ENCODE results near the gene GALNT5.
"Not testable (repeated sequence)": the region's sequence is repeated elsewhere in the genome, so short reads cannot be mapped to it uniquely, and the experiment has no call there.

The GALNT5 gene

DNA sequence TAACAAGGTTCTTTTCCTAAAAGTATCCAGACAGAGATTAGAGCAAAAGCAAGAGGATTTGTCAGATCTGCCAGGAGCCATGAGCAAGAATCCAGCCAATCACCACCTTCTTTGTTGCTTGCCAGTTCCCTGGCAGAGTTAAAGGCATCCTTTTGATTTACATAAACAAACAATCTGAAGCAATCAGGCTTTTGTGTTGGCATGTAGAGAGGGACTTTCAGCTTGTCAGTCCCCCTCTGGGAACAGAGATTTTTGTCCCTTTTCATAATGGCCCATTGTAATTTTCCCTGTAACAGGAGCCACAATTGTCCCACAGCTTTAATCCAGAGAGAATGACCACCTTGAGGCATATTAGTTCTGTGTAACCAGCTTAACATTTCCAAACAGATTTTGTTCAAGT lies 68.3 kb downstream of the GALNT5 start, which contains the start of gene ERMN:
Gene ERMN, minus strand, starts transcription at position 39 of the 400 bp plus-strand sequence. CDS start 182 bp downstream, outside the sequence.
- no peak for DNase-seq (ENCODE audit: low read depth in 2 of 2, low spot score in 1 of 2)

DNA sequence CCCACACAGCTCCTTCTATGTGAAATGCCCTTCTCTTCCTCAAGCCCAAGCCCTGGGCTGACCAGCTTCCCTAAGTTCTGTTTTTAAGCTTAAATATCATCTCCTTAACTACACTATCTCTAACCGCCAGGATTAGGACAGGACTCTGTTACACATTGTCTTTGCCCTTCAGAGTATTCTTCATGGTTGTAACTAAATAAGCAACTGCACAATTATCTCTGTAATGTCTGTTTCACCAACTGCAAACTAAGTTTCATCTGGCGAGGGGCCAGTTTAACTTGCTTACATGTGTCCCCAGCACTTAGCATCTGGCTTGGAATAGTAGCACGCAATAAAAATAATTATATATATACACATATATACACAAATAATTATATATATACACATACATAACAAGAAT lies 69.2 kb downstream of the GALNT5 start:
- DNase-seq (ENCODE audit: low read depth in 2 of 2, low spot score in 1 of 2), result no peak

DNA sequence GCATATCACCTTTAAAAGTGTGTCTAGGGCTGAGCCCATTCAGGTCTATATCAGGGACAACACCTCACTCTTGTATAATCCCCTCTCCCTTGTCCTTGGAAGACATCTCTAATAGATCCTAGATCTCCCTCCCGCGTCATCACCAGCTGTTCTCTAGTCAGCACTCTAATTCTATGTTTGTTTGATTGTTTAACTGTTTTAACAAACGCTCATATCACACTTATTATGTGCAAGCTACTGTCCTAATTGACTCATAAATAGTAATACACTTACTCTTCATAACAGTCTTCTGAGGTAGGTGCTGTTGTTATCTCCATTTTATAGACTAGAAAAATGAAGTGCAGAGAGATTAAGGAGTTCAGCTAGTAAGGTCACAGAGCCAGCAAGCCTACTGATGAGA lies 69.7 kb downstream of the GALNT5 start:
- no peak for DNase-seq (ENCODE audit: low read depth in 2 of 2, low spot score in 1 of 2)

DNA sequence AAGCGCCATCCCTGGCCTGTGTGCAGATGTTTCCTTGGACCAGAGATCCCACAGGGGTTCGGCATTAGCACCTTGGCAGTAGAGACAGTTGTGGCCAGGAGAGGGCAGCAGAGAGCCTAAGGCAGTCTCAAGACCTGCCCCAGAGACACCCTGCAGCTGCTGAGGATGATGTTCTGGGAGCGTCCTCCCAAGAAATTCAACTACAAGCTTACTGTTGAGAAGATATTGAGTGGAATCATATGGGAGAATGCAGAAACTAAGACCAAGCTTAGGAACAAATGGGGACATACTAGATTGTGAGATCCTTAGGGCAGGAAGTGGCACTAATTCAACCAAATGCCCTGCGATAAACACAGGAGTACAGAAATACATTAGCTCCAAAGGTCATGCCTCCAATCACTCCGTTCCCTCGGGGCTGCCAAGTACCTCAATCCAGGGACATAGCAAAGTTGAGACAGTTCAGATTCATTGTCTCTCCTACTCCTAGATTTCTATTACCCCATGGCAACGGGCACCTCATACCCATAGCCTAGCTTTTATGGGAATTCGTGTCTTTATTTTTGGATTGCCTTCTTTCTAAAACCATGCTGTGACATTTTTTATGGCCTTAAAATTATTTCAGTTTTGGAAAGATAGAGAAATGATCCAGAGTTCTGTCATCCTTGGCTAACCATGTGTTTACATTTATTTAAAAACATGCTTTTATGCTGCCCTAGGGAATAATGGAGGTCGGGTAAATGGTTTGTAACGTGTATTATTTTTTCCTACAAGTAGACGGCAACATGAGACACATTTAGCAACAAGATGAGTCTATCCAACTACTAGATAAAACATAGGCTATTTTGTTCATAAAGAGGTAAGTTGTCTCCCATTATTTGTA lies 70.4 kb downstream of the GALNT5 start:
- DNase-seq (ENCODE audit: low read depth in 2 of 2, low spot score in 1 of 2), result peak; percentile 74 to 82

DNA sequence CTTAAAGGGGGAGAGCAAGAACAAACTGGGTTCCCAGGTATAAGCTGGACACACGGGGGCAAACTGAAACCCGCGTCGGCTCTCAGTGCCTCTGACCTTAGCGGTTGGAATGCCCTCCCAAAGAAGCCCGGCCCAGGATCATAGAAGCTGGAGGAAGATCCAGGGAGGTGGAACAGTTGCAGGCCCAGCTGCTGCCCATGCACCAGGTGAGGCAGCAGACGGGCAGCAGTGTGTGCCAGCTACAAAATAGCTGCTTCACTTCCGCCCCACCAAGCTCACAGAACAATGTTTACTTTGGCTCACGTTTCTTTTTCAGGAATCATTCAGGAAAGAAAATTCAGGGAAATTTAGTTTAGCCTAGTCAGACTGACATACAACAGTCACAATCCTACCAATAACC lies 72.0 kb downstream of the GALNT5 start:
- no peak for DNase-seq (ENCODE audit: low read depth in 2 of 2, low spot score in 1 of 2)

DNA sequence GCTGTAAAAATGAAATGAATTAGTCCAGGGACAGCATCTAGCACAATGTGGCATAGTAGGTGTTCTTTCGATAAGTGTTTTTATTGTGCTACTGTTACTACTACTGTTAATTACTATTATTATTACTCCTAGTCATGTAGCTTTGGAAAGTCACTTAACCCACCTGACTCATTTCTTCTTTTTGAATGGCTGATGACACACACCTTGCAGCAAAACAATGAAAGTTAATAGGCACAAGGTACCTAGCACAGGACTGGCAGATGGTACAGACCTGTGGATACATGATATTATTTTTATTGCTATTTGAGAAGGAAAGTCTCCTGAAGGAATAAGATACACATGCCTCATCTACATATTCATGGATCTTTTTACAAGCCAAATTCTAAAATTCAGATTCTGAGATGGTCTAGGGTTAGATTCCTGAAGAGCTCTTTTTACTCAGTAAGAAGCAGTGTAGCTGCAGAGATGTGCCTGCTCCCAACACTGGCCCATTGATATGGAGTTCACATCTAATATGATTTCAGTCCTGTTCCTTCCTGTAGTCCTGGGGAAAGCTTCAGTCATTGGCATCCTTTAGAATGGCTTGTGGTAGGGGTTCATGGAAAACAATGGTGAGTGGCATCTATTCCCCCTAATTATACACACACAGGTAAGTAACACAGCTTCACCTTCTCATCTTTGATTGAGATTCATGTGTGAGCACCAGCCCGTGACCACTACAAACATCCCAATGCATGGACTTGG lies 76.0 kb downstream of the GALNT5 start:
- no peak for DNase-seq (ENCODE audit: low read depth in 2 of 2, low spot score in 1 of 2)

DNA sequence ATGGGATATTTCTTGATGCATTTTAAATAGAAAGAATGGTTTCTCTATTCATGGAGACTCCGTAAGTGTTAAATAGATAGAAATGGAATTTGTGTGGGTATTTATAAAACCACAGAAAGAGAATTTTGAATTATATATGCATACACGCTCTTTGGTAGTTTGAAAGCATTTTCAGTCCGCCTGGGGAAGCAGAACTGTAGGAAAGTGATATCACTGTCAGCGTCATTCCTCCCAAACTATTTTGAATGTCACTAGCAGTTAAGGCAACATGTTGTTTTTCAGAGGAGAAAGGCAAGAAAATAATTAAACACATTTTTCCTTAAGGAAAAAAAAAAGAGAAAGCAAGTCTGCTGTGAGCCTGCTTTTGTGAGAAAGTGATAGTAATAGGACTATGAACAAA lies 76.8 kb downstream of the GALNT5 start:
- DNase-seq (ENCODE audit: low read depth in 2 of 2, low spot score in 1 of 2), result no peak

DNA sequence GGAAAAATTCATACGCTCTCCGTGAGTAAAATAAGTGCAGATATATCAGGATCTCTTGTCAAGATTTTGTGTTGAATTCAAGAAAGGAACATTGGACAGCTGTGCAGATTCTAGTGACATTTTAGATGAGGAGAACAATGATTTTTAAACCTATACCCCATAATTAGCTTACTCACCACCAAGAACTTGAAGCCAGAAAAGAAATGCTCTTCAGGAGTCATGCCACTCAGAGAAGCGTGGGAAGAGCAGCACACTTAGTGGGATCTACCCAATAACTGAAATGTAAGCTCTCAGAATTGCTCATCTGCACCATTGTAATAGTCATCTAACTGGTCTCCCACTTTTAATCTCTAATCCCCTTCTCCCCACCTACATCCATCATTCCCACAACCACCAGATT lies 77.3 kb downstream of the GALNT5 start:
- no peak for DNase-seq (ENCODE audit: low read depth in 2 of 2, low spot score in 1 of 2)

DNA sequence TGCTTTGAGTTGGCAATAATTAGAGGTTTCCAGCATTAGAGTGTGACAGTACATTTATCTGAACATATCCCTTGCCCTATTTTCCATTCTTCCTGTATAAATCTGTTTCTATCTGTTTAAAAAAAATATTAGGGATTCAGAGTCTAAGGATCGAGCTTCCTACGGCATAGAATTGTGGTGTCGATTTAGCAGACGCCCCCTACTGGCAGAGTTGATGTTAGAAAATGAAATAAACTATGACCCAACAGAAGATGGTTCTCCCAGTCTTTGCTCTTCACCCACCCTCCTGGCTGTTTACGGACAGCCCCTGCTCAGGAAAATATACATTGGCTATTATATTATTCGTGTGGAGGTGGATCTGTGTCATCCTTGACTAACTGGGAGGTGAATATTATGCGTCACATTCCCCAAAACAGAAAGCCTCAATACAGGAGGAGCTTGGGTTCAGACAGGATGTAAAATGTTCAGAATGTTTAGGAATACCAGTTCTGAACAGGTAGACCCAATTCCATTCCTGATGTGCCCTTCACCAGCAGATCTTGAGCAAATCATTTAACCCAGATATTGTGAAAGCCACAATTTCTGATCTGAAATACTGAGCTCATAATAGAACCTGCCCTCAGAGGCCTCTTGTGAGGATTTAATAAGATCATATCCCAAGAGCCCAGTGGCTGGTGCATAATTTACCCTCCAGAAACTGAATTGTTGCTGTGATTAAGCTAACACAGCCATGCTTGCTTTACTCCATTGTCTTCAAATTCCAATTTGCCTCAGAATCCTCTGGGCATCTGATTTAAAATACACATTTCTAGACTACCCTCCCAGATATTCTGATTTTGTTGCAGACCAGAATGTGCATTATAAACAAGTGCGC lies 78.9 kb downstream of the GALNT5 start:
- DNase-seq (ENCODE audit: low read depth in 2 of 2, low spot score in 1 of 2), result peak in 1 of 2 donors; percentile 9

DNA sequence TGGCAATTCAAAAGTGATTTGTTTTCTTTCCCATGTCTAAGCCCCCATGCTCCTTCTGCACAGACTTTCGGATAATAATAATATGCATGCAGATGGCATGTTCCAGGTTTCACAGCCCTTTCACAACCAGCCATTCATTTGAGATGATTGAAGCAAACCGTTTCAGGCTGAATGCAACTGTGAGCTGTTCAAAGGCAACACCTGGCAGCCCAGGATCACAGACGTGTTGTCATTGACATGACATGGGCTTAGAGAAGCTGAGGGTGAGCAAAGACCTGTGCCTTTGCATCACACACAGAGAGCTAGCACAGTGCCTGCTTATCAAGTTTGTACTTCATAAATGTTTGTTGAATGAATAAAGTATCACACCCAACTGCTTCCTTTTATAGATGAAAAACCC lies 80.5 kb downstream of the GALNT5 start:
- no peak for DNase-seq (ENCODE audit: low read depth in 2 of 2, low spot score in 1 of 2)

DNA sequence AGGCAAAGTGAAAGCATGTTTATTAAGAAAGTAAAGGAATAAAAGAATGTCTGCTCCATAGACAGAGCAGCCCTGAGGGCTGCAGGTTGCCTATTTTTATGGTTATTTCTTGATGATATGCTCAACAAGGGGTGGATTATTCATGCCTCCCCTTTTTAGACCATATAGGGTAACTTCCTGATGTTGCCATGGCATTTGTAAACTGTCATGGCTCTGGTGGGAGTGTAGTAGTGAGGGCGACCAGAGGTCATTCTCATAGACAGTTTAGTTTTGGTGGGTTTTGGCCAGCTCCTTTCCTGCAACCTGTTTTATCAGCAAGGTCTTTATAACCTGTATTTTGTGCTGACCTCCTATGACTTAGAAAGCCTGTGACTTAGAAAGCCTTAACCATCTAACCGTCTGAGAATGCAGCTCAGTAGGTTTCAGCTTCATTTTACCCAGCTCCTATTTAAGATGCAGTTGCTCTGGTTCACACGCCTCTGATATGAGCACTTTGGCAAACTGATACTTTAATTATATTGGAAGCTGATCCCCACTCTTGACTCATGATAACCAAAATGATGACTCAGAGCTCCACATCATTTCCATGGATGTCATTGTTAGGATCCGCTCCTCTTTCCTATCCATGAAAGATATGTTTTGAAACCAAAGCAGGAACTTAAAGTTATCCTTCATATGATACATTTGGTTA lies 82.6 kb downstream of the GALNT5 start:
- DNase-seq (ENCODE audit: low read depth in 2 of 2, low spot score in 1 of 2), result no peak

DNA sequence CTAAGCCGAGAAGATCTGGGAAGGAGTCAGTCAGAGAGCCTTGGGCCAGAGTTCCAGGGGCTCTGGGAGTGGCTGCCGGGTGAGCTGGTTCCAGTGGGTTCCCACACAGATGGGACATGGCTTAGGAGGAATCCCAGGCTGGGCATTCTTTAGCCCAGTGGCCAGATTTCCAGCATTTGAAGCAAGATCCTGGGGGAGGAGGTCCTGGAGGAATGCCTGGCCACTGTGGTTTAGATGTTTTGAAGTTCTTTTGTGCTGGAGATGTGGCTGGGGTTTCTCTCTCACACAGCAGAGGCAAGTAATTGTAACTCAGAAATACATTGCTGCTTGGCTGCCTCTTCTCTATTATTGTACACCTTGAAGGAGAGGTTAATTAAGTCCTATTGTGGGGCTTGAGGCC lies 83.9 kb downstream of the GALNT5 start:
- not testable (repeated sequence) for DNase-seq (ENCODE audit: low read depth in 2 of 2, low spot score in 1 of 2)

DNA sequence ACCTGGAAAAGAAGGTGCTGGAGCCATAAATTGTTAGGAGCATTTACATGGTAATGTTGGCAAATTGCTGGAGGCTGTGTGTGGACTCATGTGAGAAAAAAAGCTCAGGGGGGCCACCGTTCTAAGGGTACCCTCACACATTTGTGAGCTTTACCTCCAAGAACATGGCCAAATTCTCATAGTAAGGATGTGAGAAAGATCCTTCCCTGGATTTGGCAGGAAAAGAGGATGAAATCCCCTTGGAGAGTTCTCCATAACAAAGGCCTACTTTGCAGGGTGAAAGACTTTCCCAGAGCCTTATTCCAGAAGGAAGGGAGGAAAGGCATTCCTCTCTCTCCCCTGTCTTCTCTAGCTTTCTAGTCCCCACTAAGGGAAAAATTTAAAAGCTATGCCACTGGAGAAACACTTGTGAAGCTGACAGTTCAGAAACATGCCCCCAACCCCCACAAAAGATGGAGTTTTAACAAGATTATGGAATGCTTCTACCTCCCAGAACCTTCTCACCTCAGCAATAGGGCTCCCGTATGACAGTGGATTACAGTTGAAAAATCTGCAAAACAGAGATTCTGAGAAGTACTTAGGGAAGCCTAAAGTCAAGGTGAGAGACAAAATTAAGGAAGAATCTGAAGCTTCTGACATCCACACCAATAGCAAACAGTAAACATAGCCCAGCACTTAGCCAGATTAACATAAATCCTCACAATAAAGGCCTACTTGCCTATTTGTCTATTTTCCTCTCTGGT lies 88.3 kb downstream of the GALNT5 start:
- no peak for DNase-seq (ENCODE audit: low read depth in 2 of 2, low spot score in 1 of 2)

DNA sequence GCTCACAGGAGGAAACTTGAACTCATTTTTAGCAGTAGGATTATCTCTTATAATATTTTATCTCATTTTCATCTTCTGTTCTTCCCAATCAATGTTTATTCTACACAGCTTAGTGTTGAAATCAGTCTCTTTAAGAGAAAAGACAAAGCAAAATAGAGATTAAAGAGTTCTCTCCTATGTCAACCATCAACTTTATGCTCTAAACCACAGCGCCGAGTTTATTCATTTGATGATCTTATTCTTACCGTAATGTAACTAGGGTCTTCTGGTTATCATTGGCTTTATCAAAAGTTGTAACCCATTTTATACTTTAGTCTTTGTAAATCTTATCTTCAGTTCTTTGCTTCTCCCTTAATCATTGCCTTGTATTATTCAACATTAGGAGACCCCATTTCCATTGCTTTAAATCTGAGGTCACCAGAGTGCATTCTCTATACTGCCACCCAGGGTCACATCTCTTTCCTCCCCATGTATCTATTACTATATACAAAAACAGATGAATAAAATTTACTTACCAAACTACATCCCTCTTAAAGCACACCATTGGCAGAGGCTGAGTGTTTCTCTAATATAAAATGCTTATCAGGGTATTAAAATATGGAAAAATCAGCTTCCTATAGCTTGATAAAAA lies 90.9 kb downstream of the GALNT5 start:
- DNase-seq (ENCODE audit: low read depth in 2 of 2, low spot score in 1 of 2), result no peak

DNA sequence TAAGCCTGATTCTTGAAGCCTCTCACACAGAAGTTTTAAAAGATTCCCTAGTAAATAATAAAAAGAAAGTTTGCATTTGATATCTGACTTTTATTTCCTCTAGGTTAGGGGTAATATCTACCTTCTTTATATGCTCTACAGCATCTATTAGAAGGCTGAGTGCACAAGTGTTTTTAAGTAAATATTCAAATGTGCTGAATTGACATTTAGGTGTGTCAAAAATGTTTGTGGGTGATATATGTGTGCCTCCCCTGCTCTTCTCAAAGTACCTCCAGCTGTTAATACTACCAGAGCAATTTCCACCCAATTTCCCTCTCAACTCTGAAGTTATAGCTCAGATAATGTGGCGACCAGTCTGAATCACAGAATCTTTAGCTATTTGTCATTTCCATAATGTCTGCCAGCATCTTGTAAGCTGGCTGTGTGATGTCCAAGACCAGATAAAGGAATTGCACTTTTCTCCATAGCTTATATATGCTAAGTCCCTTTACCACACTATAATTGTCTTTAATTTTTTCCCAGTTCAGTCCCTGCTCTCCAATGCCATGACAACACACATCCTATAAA lies 92.5 kb downstream of the GALNT5 start:
- no peak for DNase-seq (ENCODE audit: low read depth in 2 of 2, low spot score in 1 of 2)

DNA sequence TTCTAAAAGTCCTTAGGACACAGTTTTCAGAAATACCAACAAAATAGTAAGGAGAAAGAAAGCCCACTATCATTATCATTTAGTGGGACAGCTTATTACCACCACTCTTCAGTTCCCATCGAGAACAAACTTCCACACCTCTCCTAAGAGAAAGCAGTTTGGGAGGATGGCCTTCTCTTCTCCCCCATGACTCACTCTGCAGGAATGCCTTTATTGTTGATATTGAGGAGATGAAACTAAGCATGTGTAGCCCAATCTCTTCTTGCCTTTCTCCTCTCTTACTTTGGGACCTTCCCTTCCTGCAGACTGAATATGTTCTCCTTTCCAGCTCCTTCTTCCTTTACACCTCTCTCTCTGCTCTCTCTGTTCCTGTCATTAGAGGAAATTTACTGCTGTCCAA lies 98.1 kb downstream of the GALNT5 start:
- DNase-seq (ENCODE audit: low read depth in 2 of 2, low spot score in 1 of 2), result no peak

DNA sequence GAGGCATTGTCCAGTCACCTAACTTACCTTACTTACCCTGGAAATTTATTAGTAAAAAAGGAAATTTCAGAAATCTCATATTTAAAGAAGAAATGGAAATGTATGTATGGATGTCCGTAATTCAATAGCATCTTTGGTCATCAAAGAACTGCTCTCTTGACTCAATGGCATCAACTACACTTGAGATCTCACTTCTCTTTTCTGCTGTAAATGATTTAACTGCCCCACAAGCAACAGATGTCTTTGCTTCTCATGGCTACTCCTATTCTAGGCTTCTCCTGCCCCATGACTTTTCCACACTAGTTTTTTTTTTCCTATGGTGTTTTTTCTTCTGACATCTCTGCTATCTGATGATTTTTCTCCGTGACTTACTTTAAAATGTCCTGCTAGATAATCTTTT lies 102.1 kb downstream of the GALNT5 start:
- no peak for DNase-seq (ENCODE audit: low read depth in 2 of 2, low spot score in 1 of 2)

DNA sequence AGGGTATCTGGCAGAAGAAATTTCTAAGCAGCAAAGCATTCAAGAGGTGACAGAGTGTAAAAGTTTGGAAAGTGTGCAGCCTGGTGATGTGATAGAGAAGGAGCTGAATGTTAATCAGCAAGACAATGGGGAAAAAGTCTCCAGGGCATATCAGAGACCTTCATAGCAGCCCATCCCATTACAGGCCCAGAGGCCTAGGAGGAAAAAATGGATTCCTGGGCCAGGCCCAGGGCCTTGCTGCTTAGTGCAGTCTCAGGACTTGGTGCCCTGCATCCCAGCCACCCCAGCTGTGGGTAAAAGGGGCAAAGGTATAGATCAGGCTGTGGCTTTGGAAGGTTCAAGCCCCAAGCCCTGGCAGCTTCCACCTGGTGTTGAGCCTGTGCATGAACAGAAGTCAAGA lies 104.0 kb downstream of the GALNT5 start:
- DNase-seq (ENCODE audit: low read depth in 2 of 2, low spot score in 1 of 2), result no peak

DNA sequence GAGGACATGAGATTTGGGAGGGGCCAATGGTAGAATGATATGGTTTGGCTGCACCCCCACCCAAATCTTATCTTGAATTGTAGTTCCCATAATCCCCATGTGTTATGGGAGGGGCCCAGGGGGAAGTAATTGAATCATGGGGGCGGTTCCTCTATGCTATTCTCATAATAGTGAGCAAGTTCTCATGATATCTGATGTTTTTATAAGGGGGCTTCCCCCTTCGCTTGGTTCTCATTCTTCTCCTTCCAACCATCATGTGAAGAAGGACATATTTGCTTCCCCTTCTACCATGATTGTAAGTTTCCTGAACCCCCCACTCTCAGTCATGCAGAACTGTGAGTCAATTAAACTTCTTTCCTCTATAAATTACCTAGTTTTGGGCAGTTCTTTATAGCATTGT lies 105.1 kb downstream of the GALNT5 start:
- DNase-seq (ENCODE audit: low read depth in 2 of 2, low spot score in 1 of 2), result no peak

Measured in stimulated activated CD8-positive, alpha-beta memory T cell treated with anti-CD3 and anti-CD28 coated beads, Interleukin-4, amount 100 ng/mL, for 4 hours (primary cell).